ENCODE measurements around the gene AFTPH. TPM values are rescaled to one million over a fixed set of nuclear protein-coding genes. Genes with fewer than 3 reads are reported as not detected.

The AFTPH gene
- total RNA-seq, 1 donor from 2014 or later: 32.2 TPM

DNA sequence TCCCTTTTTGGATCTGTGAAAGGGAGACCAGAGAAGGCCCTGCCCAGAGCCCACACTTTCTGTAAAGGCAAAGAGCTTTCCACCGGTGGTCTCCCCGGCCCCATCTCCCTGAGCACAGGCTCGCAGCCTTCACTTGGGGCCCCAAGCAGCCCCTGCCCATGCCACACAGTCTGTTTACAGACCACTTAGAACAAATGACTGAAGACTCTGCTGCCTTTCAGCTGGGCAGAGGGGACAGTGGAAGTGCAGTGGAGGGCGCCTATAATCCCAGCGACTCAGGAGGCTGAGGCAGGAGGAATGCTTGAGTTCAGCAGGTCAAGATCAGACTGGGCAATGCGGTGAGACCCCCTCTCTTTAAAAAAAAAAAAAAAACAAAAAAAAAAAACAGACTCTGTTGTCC is 100.7 kb downstream of the AFTPH start:
- Histone ChIP-seq H3K27ac (no peak overlapping the region), H3F3A (ENCODE audit: low read depth) (peaks cover 45% of the 10 kb centered on the region), H2AFZ (replicated peaks) (no peak overlapping the region), H4K20me1 (ENCODE audit: low read depth) (no peaks in the 10 kb centered on the region), H3K27me3 (no peaks in the 10 kb centered on the region), H3K4me1 (peaks cover 66% of the 10 kb centered on the region), H3K4me2 (no peak overlapping the region), H3K4me3 (no peak overlapping the region), H3K36me3 (no peaks in the 10 kb centered on the region), H3K79me2 (ENCODE audit: low read depth) (no peaks in the 10 kb centered on the region), H3K9ac (no peak overlapping the region), H3K9me3 (ENCODE audit: low read depth) (no peaks in the 10 kb centered on the region)
- Mint-ChIP-seq H3K36me3 (no peaks in the 10 kb centered on the region), H3K9me3 (no peaks in the 10 kb centered on the region), H3K4me1 (peaks cover 59% of the 10 kb centered on the region), H3K27ac (peak overlapping the region; percentile 57), H3K27me3 (ENCODE audit: insufficient read depth, low read depth) (peaks cover 4% of the 10 kb centered on the region), H3K4me3 (no peak overlapping the region)
- TF ChIP-seq EZH2 (IDR thresholded peaks at IDR 0.05) (no peak), EZH2phosphoT487 (IDR thresholded peaks at IDR 0.05) (no peak)
- TF ChIP-seq, protein P1, sequence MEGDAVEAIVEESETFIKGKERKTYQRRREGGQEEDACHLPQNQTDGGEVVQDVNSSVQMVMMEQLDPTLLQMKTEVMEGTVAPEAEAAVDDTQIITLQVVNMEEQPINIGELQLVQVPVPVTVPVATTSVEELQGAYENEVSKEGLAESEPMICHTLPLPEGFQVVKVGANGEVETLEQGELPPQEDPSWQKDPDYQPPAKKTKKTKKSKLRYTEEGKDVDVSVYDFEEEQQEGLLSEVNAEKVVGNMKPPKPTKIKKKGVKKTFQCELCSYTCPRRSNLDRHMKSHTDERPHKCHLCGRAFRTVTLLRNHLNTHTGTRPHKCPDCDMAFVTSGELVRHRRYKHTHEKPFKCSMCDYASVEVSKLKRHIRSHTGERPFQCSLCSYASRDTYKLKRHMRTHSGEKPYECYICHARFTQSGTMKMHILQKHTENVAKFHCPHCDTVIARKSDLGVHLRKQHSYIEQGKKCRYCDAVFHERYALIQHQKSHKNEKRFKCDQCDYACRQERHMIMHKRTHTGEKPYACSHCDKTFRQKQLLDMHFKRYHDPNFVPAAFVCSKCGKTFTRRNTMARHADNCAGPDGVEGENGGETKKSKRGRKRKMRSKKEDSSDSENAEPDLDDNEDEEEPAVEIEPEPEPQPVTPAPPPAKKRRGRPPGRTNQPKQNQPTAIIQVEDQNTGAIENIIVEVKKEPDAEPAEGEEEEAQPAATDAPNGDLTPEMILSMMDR (IDR thresholded peaks at IDR 0.05): no peak
- no peak for DNase-seq (ENCODE audit: low spot score)

DNA sequence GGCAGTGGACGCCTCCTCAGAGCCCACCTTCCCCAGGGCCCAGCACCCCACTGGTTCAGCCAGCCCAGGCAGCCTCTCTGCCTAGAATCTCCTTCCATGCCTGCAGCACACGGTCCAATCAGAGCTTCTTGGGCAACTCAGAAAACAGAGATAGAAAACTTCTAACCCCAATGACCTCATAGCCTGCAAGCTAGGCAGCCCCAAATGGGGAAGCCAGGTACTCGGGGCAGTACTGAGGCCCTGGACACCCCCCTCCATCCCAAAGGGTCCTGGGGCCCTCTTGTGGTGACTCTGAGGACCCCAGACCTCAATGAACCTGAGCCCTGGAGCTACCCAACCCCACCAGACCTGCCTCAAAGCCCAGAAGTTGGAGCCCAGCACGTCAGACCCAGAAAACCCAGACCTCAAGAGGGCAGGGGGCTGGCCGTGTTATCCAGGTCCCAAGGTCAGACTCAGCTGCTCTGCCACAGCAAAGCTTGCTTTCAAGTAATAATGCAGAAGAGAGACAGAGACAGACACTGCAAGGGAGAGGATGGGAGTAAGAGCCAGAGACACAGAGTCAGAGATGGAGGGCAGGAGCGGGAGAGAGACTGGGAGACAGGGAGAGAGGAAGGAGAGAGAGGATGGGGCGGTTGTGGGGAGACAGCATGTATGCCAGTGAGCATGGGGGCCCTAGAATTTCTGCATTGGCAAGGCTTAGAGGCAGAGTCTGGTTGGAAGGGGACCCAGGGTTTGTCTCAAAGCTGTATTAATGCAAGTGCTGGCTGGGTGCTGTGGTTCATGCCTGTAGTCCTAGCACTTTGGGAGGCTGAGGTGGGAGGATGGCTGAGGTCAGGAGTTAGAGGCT is 101.4 kb downstream of the AFTPH start:
- H4K20me1 ChIP-seq (ENCODE audit: low read depth): no peaks in the 10 kb centered on the region
- Mint-ChIP-seq H3K27ac (peak overlapping the region; percentile 95), H3K4me1 (peaks cover 57% of the 10 kb centered on the region), H3K9me3 (no peaks in the 10 kb centered on the region), H3K27me3 (ENCODE audit: insufficient read depth, low read depth) (peaks cover 4% of the 10 kb centered on the region), H3K36me3 (no peaks in the 10 kb centered on the region), H3K4me3 (no peak overlapping the region)
- peaks cover 59% of the 10 kb centered on the region for H3K4me1 ChIP-seq
- peak; percentile 59 for DNase-seq (ENCODE audit: low spot score)
- H3K27ac ChIP-seq: no peak overlapping the region
- no peaks in the 10 kb centered on the region for H3K36me3 ChIP-seq
- no peaks in the 10 kb centered on the region for H3K27me3 ChIP-seq
- no peaks in the 10 kb centered on the region for H3K9me3 ChIP-seq (ENCODE audit: low read depth)
- H3K4me3 ChIP-seq: no peak overlapping the region
- TF ChIP-seq, protein P1 (IDR thresholded peaks at IDR 0.05): peak; percentile 52
- TF ChIP-seq EZH2 (IDR thresholded peaks at IDR 0.05): no peak
- no peaks in the 10 kb centered on the region for H3K79me2 ChIP-seq (ENCODE audit: low read depth)
- no peak overlapping the region for H2AFZ ChIP-seq (replicated peaks)
- H3K9ac ChIP-seq: no peak overlapping the region
- no peak overlapping the region for H3K4me2 ChIP-seq
- peaks cover 49% of the 10 kb centered on the region for H3F3A ChIP-seq (ENCODE audit: low read depth)

DNA sequence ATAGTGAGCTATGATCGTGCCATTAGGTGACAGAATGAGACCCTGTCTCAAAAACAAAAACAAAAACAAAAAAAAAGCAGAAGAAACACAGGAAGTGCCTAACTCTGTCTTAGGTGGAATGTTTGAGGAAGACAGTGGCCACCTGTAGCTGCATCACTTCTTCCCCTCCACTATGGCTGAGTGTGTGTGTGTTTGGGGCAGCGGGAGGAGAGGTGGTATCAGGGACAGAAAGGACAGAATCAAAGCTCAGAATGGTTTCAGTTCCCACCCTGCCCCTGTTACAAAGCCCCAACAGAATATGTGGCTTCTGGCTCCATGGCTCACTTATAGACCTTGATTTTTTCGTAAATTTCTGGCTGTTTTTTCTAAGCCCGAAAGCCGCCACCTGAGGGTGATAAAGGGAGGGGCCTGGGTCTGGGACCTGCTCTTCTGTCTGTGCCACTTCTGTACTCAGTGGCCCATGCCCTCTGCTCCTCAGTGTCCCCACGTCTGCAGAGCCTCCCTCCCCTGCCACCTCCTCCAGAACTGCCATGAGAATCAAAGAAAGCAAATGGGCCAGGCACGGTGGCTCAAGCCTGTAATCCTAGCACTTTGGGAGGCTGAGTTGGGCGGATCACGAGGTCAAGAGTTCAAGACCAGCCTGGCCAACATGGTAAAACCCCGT is 102.2 kb downstream of the AFTPH start:
- Mint-ChIP-seq H3K4me3 (no peak overlapping the region), H3K27me3 (ENCODE audit: insufficient read depth, low read depth) (peaks cover 4% of the 10 kb centered on the region), H3K9me3 (no peaks in the 10 kb centered on the region), H3K27ac (peak overlapping the region; percentile 95), H3K4me1 (peaks cover 61% of the 10 kb centered on the region), H3K36me3 (peaks cover 4% of the 10 kb centered on the region)
- Histone ChIP-seq H3K9me3 (ENCODE audit: low read depth) (no peaks in the 10 kb centered on the region), H4K20me1 (ENCODE audit: low read depth) (no peaks in the 10 kb centered on the region), H2AFZ (replicated peaks) (no peak overlapping the region), H3K79me2 (ENCODE audit: low read depth) (no peaks in the 10 kb centered on the region), H3K9ac (no peak overlapping the region), H3K36me3 (no peaks in the 10 kb centered on the region), H3K27me3 (no peaks in the 10 kb centered on the region), H3K4me2 (peak overlapping the region; percentile 65), H3K4me1 (peaks cover 52% of the 10 kb centered on the region), H3K4me3 (no peak overlapping the region), H3K27ac (no peak overlapping the region), H3F3A (ENCODE audit: low read depth) (peaks cover 51% of the 10 kb centered on the region)
- TF ChIP-seq, protein P1 (IDR thresholded peaks at IDR 0.05): no peak
- no peak for TF ChIP-seq EZH2phosphoT487 (IDR thresholded peaks at IDR 0.05)
- no peak for TF ChIP-seq EZH2 (IDR thresholded peaks at IDR 0.05)
- DNase-seq (ENCODE audit: low spot score): no peak
